Body of pancreas (tissue), 4 donors: ENCODE data around the gene DUSP14.
"Not testable (repeated sequence)": the region's sequence is repeated elsewhere in the genome, so short reads cannot be mapped to it uniquely, and the experiment has no call there.

Experiments used
- CTCF ChIP-seq, 7 experiments: fragments of 450-650 bp in 4 of 7; fragments of 200-600 bp in 3 of 7; sonication (generic) in 3 of 7; IDR thresholded peaks; one replicate each; pipeline ENCODE4 v1.5.1; 2016 to 2019; ENCODE audit warnings: antibody characterized with exemption in 7 of 7
- POLR2A ChIP-seq, 3 donors: fragments of 450-650 bp; IDR thresholded peaks; one replicate each; pipeline ENCODE4 v1.6.1; 2016; ENCODE audit warnings: antibody characterized with exemption in 3 of 3, mild to moderate bottlenecking in 2 of 3

- TF ChIP-seq POLR2A, CTCF (IDR thresholded peaks at IDR 0.05): not testable (repeated sequence)
These were observed 22.0 kb downstream of the DUSP14 start for GRCh38 chr17:37511642-37512041.
